HFFc6 (cell line): ENCODE results near the gene RNF208. TPM values are rescaled to one million over a fixed set of nuclear protein-coding genes. Genes with fewer than 3 reads are reported as not detected.

Experiments
- DNase-seq: peaks from one replicate; pipeline ENCODE4 v3.0.0-alpha.2; 2018
- H3K27ac Mint-ChIP-seq: 2 replicates; pipeline ENCODE4 v1.8.0; 2020; ENCODE audit warnings: mild to moderate bottlenecking, mixed read lengths
- H3K27me3 Mint-ChIP-seq: 2 replicates; pipeline ENCODE4 v1.8.0; 2021; ENCODE audit warnings: mild to moderate bottlenecking, moderate library complexity, mixed read lengths; ENCODE audit not compliant: insufficient read depth
- H3K36me3 Mint-ChIP-seq: 2 replicates; pipeline ENCODE4 v1.8.0; 2021; ENCODE audit warnings: low read depth, mixed read lengths
- H3K4me1 Mint-ChIP-seq: 2 replicates; pipeline ENCODE4 v1.8.0; 2020; ENCODE audit warnings: low read depth, mixed read lengths
- H3K4me3 Mint-ChIP-seq: 2 replicates; pipeline ENCODE4 v1.8.0; 2020; ENCODE audit warnings: mild to moderate bottlenecking, moderate library complexity, mixed read lengths
- H3K9me3 Mint-ChIP-seq: 2 replicates; pipeline ENCODE4 v1.8.0; 2020; ENCODE audit warnings: mild to moderate bottlenecking, mixed read lengths
- CTCF ChIP-seq: fragments of 200-600 bp; sonication (generic); IDR thresholded peaks from 2 replicates; pipeline ENCODE4 v1.5.0; 2021; ENCODE audit warnings: antibody characterized with exemption, mild to moderate bottlenecking
- total RNA-seq, 6 experiments: library from RNA; stranded (reverse); fragmentation: NEBNext Ultra II Directional; extraction: Animal tissue kit (Norgen Biotek cat#: 25700); gene quantifications; 2 replicates in 1 of 6; 3 replicates in 5 of 6; pipeline ENCODE4 v1.2.3, GENCODE V29; 2021

RNF208 gene
- total RNA-seq, 6 experiments from 2014 or later, result 2.5 to 3.8 (median 3.4) TPM

- Mint-ChIP-seq H3K9me3 (no peaks in the 10 kb centered on the region), H3K27ac (no peak overlapping the region), H3K4me1 (peaks cover 7% of the 10 kb centered on the region), H3K4me3 (no peak overlapping the region), H3K27me3 (no peaks in the 10 kb centered on the region; the same call in 1 of the 2 replicates), H3K36me3 (no peaks in the 10 kb centered on the region)
- no peak for TF ChIP-seq CTCF
- DNase-seq, result no peak
Measured at GRCh38 chr9:137234758-137235423, 12.9 kb upstream of the RNF208 start.

GRCh38 chr9:137234055-137234697 lies 12.1 kb upstream of the RNF208 start:
- Mint-ChIP-seq H3K4me3 (no peak overlapping the region), H3K4me1 (peaks cover 6% of the 10 kb centered on the region), H3K27ac (no peak overlapping the region), H3K36me3 (no peaks in the 10 kb centered on the region), H3K27me3 (no peaks in the 10 kb centered on the region), H3K9me3 (no peaks in the 10 kb centered on the region)
- DNase-seq, result no peak
- TF ChIP-seq CTCF, result no peak

- Mint-ChIP-seq H3K4me1 (no peaks in the 10 kb centered on the region), H3K27ac (no peak overlapping the region), H3K36me3 (no peaks in the 10 kb centered on the region), H3K27me3 (no peaks in the 10 kb centered on the region), H3K4me3 (no peak overlapping the region), H3K9me3 (no peaks in the 10 kb centered on the region)
- no peak for TF ChIP-seq CTCF
- DNase-seq, result no peak
Measured at GRCh38 chr9:137233143-137233980, 11.3 kb upstream of the RNF208 start.

- Mint-ChIP-seq H3K9me3 (no peaks in the 10 kb centered on the region), H3K4me1 (peaks cover 4% of the 10 kb centered on the region), H3K4me3 (no peak overlapping the region), H3K36me3 (no peaks in the 10 kb centered on the region), H3K27me3 (no peaks in the 10 kb centered on the region), H3K27ac (no peak overlapping the region)
- TF ChIP-seq CTCF, result no peak
- DNase-seq, result no peak
Measured at GRCh38 chr9:137232510-137232909, 10.5 kb upstream of the RNF208 start.

GRCh38 chr9:137232101-137232500 lies 10.1 kb upstream of the RNF208 start:
- Mint-ChIP-seq H3K4me1 (peaks cover 7% of the 10 kb centered on the region), H3K27me3 (no peaks in the 10 kb centered on the region), H3K27ac (no peak overlapping the region), H3K9me3 (no peaks in the 10 kb centered on the region), H3K36me3 (no peaks in the 10 kb centered on the region), H3K4me3 (no peak overlapping the region)
- TF ChIP-seq CTCF, result no peak
- DNase-seq, result no peak
